ENCODE data around the gene MVK.

The MVK gene

DNA sequence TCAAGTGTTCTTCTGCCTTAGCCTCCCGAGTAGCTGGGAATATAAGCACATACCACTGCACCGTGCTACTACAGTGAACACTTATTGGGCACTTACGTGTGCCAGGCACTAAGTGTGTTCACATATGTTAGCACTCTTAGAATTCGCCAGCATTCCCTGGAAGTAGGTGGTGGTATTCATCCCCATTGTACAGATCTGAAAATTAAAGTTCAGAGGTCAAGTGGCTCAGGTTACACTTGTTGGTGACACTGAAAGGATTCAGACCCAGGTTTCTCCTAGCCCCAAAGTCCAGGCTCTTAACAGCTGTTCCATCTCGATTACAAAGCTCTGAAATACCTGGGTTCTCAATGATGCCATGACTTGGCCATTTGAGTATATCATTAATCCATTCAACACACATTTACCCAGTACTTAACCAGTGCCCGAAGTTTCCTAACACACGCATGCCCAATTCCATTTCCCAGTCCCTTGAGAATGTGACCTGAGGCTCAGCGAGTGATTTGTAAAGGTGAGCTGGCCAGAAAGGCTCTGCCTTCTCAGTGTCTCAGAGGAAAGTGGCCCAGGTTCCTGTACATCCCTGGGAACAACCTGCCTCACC lies 4.8 kb downstream of the MVK start:
- DNase-seq (ENCODE audit: low read depth), result no peak
- no peak overlapping the region for H3K4me3 ChIP-seq (ENCODE audit: control insufficient read depth, low read depth, low read length)
- TF ChIP-seq, protein P1, sequence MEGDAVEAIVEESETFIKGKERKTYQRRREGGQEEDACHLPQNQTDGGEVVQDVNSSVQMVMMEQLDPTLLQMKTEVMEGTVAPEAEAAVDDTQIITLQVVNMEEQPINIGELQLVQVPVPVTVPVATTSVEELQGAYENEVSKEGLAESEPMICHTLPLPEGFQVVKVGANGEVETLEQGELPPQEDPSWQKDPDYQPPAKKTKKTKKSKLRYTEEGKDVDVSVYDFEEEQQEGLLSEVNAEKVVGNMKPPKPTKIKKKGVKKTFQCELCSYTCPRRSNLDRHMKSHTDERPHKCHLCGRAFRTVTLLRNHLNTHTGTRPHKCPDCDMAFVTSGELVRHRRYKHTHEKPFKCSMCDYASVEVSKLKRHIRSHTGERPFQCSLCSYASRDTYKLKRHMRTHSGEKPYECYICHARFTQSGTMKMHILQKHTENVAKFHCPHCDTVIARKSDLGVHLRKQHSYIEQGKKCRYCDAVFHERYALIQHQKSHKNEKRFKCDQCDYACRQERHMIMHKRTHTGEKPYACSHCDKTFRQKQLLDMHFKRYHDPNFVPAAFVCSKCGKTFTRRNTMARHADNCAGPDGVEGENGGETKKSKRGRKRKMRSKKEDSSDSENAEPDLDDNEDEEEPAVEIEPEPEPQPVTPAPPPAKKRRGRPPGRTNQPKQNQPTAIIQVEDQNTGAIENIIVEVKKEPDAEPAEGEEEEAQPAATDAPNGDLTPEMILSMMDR (IDR thresholded peaks at IDR 0.05; ENCODE audit: control insufficient read depth, insufficient read depth, low read depth, low read length, missing control alignments), result no peak

DNA sequence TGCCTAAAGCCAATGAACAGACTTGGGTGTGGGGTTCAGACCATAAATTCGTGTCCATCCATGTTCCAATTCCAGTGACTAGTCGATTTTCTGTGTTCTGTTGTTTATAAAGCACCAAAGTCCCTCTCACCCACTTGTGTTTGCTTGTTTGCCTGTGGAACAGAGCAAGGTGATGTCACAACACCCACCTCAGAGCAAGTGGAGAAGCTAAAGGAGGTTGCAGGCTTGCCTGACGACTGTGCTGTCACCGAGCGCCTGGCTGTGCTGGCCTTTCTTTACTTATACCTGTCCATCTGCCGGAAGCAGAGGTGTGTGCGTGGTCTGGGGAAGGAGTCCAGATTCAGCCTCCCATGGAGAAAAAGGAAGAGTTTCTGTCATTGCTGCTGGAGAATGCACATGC lies 6.0 kb downstream of the MVK start:
- TF ChIP-seq, protein P1 (IDR thresholded peaks at IDR 0.05; ENCODE audit: control insufficient read depth, insufficient read depth, low read depth, low read length, missing control alignments), result no peak
- DNase-seq (ENCODE audit: low read depth), result no peak

DNA sequence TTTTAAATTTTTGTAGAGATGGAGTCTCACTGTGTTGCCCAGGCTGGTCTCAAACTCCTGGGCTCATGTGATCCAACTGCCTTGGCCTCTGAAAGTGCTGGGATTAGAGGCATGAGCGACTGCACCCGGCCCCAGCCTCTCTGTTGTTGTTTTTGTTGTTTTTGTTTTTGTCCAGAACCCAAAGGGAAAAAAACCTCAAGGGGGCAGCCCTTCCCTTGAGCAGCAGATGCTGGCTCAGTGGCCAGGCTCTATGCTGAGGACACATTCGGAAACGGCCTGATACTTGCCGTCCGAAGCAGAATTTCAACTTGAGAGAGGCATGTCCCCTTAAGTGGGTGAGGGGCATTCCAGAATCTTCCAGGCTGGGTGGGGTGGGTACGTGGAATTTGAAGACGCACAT lies 6.7 kb downstream of the MVK start:
- TF ChIP-seq, protein P1 (IDR thresholded peaks at IDR 0.05; ENCODE audit: control insufficient read depth, insufficient read depth, low read depth, low read length, missing control alignments), result no peak
- DNase-seq (ENCODE audit: low read depth), result no peak
- no peak overlapping the region for H3K4me3 ChIP-seq (ENCODE audit: control insufficient read depth, low read depth, low read length)

More for the DNA sequence above, 6.0 kb downstream of the MVK start:
- H3K4me3 ChIP-seq (ENCODE audit: control insufficient read depth, low read depth, low read length), result no peak overlapping the region

DNA sequence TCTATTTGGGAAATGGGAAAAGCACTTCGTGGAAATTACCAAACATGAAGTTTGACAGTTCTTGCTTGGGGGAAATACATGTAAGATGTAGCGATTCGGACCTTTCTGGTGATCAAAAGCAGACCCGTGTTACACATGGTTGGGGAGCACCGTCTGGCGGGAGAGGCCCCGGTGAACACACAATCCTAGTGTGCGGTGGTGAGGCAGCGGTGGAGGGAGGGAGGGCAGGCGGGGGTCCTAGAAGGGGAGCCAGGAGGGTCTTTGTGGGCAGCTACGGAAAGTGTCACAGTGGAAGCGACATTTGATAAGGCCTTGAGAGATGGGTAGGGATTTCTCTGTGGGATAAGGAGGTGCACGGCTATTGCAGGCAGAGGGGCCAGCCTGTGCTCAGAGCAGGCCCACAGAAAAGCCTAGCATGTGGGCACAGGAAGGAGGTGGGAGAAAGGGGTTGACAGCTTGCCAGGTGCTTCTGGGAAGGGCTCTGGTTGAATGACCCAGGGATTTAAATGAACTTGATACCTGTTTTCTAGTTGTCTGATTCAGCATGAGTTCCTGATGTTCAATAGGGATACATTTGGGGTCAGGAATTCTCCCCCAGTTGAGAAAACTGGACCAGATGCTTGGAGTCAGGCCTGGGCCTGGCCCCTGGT lies 7.2 kb downstream of the MVK start:
- TF ChIP-seq, protein P1 (IDR thresholded peaks at IDR 0.05; ENCODE audit: control insufficient read depth, insufficient read depth, low read depth, low read length, missing control alignments), result no peak
- no peak for DNase-seq (ENCODE audit: low read depth)
- no peak overlapping the region for H3K4me3 ChIP-seq (ENCODE audit: control insufficient read depth, low read depth, low read length)

- DNase-seq (ENCODE audit: low read depth), result no peak
- TF ChIP-seq, protein P1 (IDR thresholded peaks at IDR 0.05; ENCODE audit: control insufficient read depth, insufficient read depth, low read depth, low read length, missing control alignments), result no peak
- H3K4me3 ChIP-seq (ENCODE audit: control insufficient read depth, low read depth, low read length), result no peak overlapping the region
Measured at GRCh38 chr12:109581334-109581691, 7.7 kb downstream of the MVK start.

- TF ChIP-seq, protein P1 (IDR thresholded peaks at IDR 0.05; ENCODE audit: control insufficient read depth, insufficient read depth, low read depth, low read length, missing control alignments), result no peak
- no peak for DNase-seq (ENCODE audit: low read depth)
- H3K4me3 ChIP-seq (ENCODE audit: control insufficient read depth, low read depth, low read length), result no peak overlapping the region
Measured at GRCh38 chr12:109581856-109582255, 8.3 kb downstream of the MVK start.

Data from AG09309 (cell line).